ENCODE data around the gene PGLYRP2. TPM values are rescaled to one million over a fixed set of nuclear protein-coding genes. Genes with fewer than 3 reads are reported as not detected.
A peak's percentile ranks its signal among the peaks of the same experiment; 100 is the strongest.

PGLYRP2 gene
- total RNA-seq, 2 experiments from 2014 or later = 0.25 to 0.27 TPM

DNA sequence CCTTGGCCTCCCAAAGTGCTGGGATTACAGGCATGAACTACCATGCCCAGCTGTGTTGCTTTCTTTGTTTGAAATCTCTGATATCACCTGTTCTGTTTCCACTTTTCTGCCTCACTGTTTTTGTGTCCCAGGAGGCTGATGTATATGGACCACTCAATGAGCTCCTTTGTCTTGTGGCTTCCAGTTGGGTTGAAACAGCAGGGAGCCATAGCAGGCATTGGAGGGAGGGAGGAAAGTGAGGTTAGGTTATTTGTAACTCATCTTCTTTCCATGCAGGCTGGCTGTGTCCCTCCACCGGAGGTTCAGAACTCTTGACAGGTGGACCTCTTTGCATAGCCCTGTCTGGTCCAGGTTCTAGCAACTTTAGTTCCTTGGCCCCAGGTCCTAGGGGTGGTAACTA is 23.0 kb upstream of the PGLYRP2 start:
- DNase-seq = no peak
- no peak overlapping the region for H3K27ac Mint-ChIP-seq
- TF ChIP-seq, protein P1, sequence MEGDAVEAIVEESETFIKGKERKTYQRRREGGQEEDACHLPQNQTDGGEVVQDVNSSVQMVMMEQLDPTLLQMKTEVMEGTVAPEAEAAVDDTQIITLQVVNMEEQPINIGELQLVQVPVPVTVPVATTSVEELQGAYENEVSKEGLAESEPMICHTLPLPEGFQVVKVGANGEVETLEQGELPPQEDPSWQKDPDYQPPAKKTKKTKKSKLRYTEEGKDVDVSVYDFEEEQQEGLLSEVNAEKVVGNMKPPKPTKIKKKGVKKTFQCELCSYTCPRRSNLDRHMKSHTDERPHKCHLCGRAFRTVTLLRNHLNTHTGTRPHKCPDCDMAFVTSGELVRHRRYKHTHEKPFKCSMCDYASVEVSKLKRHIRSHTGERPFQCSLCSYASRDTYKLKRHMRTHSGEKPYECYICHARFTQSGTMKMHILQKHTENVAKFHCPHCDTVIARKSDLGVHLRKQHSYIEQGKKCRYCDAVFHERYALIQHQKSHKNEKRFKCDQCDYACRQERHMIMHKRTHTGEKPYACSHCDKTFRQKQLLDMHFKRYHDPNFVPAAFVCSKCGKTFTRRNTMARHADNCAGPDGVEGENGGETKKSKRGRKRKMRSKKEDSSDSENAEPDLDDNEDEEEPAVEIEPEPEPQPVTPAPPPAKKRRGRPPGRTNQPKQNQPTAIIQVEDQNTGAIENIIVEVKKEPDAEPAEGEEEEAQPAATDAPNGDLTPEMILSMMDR (IDR thresholded peaks at IDR 0.05) = no peak
- no peaks in the 10 kb centered on the region for H3K36me3 Mint-ChIP-seq (ENCODE audit: low read depth)
- no peak overlapping the region for H3K4me3 Mint-ChIP-seq
- peaks cover under 1% of the 10 kb centered on the region for H3K27me3 Mint-ChIP-seq
- POLR2A ChIA-PET = interaction anchor here (1.2 kb wide), 1 partner anchor 16 kb away, joined by 3 read pairs; no protein-coding TSS in a partner anchor
- H3K9me3 Mint-ChIP-seq = no peaks in the 10 kb centered on the region
- no peak for ATAC-seq
- intact Hi-C loops (cut with micrococcal nuclease) = no loop called here
- peaks cover 10% of the 10 kb centered on the region for H3K4me1 Mint-ChIP-seq (ENCODE audit: low read depth)
- CTCF ChIA-PET = no interaction called here

DNA sequence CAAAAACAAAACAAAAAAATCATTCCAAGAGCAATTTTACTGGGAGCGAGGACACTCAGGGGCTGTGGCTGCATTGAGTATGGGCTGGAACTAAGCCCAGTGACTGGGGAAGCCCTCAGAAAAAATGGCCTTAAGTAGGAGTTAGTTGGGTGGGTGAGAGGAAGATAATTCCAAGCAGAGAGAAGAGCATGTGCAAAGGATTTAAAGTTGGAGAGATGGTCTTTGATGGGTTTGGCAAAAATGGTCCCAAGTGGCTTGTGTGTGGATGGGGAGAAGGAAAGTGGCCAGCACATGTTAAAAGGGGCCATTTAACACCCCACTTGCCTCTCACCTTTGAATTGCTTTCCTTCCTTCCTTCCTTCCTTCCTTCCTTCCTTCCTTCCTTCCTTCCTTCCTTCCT is 22.3 kb upstream of the PGLYRP2 start:
- ChIA-PET CTCF (no interaction called here), POLR2A (no interaction called here)
- Mint-ChIP-seq H3K27me3 (no peaks in the 10 kb centered on the region), H3K9me3 (no peaks in the 10 kb centered on the region), H3K4me3 (no peak overlapping the region), H3K36me3 (ENCODE audit: low read depth) (no peaks in the 10 kb centered on the region), H3K4me1 (ENCODE audit: low read depth) (peaks cover 10% of the 10 kb centered on the region), H3K27ac (no peak overlapping the region)
- TF ChIP-seq, protein P1 (IDR thresholded peaks at IDR 0.05) = no peak
- no peak for DNase-seq
- intact Hi-C loops (cut with micrococcal nuclease) = no loop called here
- no peak for ATAC-seq

DNA sequence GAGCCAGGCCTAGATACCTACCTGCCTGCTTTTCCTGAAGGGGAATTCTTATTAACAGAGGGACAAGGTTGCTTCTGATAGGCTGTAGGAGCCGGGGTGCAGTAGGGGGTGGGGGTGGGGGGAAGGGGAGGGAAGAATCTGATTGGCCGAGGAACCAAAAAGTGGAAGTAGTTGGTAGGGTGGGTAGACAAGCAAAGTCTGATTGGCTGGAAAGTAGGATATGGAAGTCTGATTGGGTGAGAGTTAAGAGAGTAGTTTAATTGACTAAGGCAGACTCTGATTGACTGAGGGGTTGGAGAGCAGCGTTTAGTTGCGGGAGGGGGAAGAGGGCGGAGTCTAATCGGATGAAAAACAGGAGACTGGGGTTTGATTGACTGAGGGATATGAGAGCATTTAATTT is 19.6 kb upstream of the PGLYRP2 start:
- ATAC-seq (peak; percentile 42), DNase-seq (no peak)
- Mint-ChIP-seq H3K9me3 (no peaks in the 10 kb centered on the region), H3K27me3 (no peaks in the 10 kb centered on the region), H3K27ac (no peak overlapping the region), H3K4me3 (no peak overlapping the region), H3K4me1 (ENCODE audit: low read depth) (peaks cover 8% of the 10 kb centered on the region), H3K36me3 (ENCODE audit: low read depth) (no peaks in the 10 kb centered on the region)
- intact Hi-C loops (cut with micrococcal nuclease) = no loop called here
- ChIA-PET CTCF (no interaction called here), POLR2A (no interaction called here)
- TF ChIP-seq, protein P1 (IDR thresholded peaks at IDR 0.05) = no peak

DNA sequence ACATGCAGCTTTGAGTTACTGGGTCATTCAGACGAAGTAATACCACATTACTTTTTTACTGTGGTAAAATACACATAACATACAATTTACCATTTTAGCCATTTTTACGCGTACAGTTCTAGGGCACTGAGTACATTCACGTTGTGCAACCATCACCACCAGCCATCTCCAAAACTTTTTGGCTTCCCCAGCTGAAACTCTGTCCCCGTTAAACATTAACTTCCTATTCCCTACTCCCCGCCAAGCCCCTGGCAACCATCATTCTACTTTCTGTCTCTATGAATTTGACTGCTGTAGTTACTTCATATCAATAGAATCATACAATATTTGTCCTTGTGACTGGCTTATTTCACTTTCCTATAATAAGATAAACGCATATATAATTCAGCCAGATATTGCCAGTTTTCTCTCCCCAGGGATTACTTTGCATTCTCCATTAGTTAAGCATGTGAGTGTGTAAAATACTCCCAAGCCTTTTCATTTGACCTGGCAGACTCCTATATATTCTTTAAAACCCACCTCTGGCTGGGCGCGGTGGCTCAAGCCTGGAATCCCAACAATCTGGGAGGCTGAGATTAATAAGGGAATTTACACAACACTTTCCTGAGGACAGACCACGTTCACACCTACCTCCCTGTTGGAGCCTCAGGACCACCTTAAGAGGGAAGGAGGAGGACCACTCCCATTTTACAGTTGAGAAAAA is 19.0 kb upstream of the PGLYRP2 start:
- ChIA-PET POLR2A (interaction anchor here (0.7 kb wide), 1 partner anchor 27 kb away, joined by 3 read pairs; no protein-coding TSS in a partner anchor), CTCF (no interaction called here)
- TF ChIP-seq, protein P1 (IDR thresholded peaks at IDR 0.05) = no peak
- H3K9me3 Mint-ChIP-seq = no peaks in the 10 kb centered on the region
- H3K4me1 Mint-ChIP-seq (ENCODE audit: low read depth) = peaks cover 8% of the 10 kb centered on the region
- peaks cover under 1% of the 10 kb centered on the region for H3K27me3 Mint-ChIP-seq
- intact Hi-C loops (cut with micrococcal nuclease) = no loop called here
- ATAC-seq = no peak
- H3K4me3 Mint-ChIP-seq = no peak overlapping the region
- H3K36me3 Mint-ChIP-seq (ENCODE audit: low read depth) = no peaks in the 10 kb centered on the region
- no peak overlapping the region for H3K27ac Mint-ChIP-seq
- DNase-seq = no peak

DNA sequence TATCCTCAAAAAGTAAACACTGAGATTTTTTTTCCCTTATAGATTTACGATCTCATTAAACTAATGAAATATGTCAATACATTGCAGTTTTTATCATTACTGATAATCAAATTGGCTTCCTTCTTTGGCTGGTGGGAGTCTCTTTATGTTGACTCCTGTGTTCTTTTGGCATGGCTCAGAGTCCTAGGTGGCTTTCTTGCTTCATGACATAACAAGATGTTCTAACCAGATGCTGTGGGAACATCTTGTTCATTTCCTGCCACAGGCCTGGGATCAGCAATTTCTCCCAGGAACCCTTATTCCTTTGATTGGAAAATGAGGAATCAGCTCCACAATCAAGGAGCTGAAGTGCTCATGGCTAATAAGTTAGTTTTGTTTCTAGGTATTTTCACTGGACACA is 15.8 kb upstream of the PGLYRP2 start:
- Mint-ChIP-seq H3K36me3 (ENCODE audit: low read depth) (no peaks in the 10 kb centered on the region), H3K4me1 (ENCODE audit: low read depth) (peaks cover 8% of the 10 kb centered on the region), H3K27ac (no peak overlapping the region), H3K9me3 (no peaks in the 10 kb centered on the region), H3K27me3 (peaks cover 2% of the 10 kb centered on the region), H3K4me3 (no peak overlapping the region)
- ChIA-PET CTCF (no interaction called here), POLR2A (interaction anchor here (0.6 kb wide), 1 partner anchor 15 kb away, joined by 3 read pairs; no protein-coding TSS in a partner anchor)
- DNase-seq (no peak), ATAC-seq (no peak)
- TF ChIP-seq, protein P1 (IDR thresholded peaks at IDR 0.05) = no peak
- intact Hi-C loops (cut with micrococcal nuclease) = no loop called here

Measured in activated CD8-positive, alpha-beta T cell treated with anti-CD3 and anti-CD28 coated beads for 36 hours (primary cell).